Neural cell (in vitro differentiated cells): ENCODE results near the gene NRXN2. TPM values are rescaled to one million over a fixed set of nuclear protein-coding genes. Genes with fewer than 3 reads are reported as not detected.

ENCODE experiments used
- H2AFZ ChIP-seq: fragments of 200-600, 300-800 bp; sonication (generic), shearing (Covaris generic); 2 replicates; pipeline ENCODE4 v1.6.0; 2014; ENCODE audit warnings: low read depth, mild to moderate bottlenecking, antibody characterized with exemption, low read length, moderate library complexity
- H3F3A ChIP-seq: fragments of 200-600 bp; shearing (Covaris generic); 2 replicates; pipeline ENCODE4 v1.6.1; 2016; ENCODE audit warnings: mild to moderate bottlenecking, moderate library complexity, mixed read lengths, antibody characterized with exemption, low read length; ENCODE audit not compliant: insufficient read depth, poor library complexity, severe bottlenecking
- H3K27ac ChIP-seq: fragments of 200-600, 300-800 bp; sonication (generic), shearing (Covaris generic); 2 replicates; pipeline ENCODE4 v1.5.1; 2014; ENCODE audit warnings: mild to moderate bottlenecking, low read length, moderate library complexity
- H3K27me3 ChIP-seq: fragments of 300-800, 200-600 bp; sonication (generic), shearing (Covaris generic); 2 replicates; pipeline ENCODE4 v1.6.0; 2014; ENCODE audit warnings: mild to moderate bottlenecking, low read depth, low read length, moderate library complexity; ENCODE audit not compliant: insufficient read depth
- H3K36me3 ChIP-seq: fragments of 300-800, 200-600 bp; sonication (generic), shearing (Covaris generic); 2 replicates; pipeline ENCODE4 v1.5.1; 2014; ENCODE audit warnings: mild to moderate bottlenecking, antibody characterized with exemption, low read length, moderate library complexity; ENCODE audit not compliant: insufficient read depth
- H3K4me2 ChIP-seq: fragments of 300-800, 200-600 bp; sonication (generic), shearing (Covaris generic); 2 replicates; pipeline ENCODE4 v1.6.0; 2014; ENCODE audit warnings: mild to moderate bottlenecking, low read length
- H3K4me3 ChIP-seq: fragments of 300-800, 200-600 bp; sonication (generic), shearing (Covaris generic); 2 replicates; pipeline ENCODE4 v1.5.1; 2014; ENCODE audit warnings: mild to moderate bottlenecking, low read length, moderate library complexity
- H3K79me2 ChIP-seq: fragments of 200-600 bp; shearing (Covaris generic); replicated peaks from 2 replicates; pipeline ENCODE4 v1.6.0; 2014; ENCODE audit warnings: mild to moderate bottlenecking, low read length, moderate library complexity; ENCODE audit not compliant: insufficient read depth
- H3K9ac ChIP-seq: fragments of 300-800, 200-600 bp; sonication (generic), shearing (Covaris generic); 2 replicates; pipeline ENCODE4 v1.6.1; 2016; ENCODE audit warnings: mild to moderate bottlenecking, low read length, mixed read lengths
- H3K9me2 ChIP-seq: fragments of 200-600 bp; shearing (Covaris generic); 2 replicates; pipeline ENCODE4 v1.6.1; 2016; ENCODE audit warnings: mild to moderate bottlenecking, low read length, mixed read lengths; ENCODE audit not compliant: insufficient read depth
- H3K9me3 ChIP-seq: fragments of 200-600, 300-800 bp; sonication (generic), shearing (Covaris generic); 2 replicates; pipeline ENCODE4 v1.6.1; 2016; ENCODE audit warnings: mild to moderate bottlenecking, mixed run types, low read length, moderate library complexity, mixed read lengths
- H4K20me1 ChIP-seq: fragments of 200-600 bp; shearing (Covaris generic); 2 replicates; pipeline ENCODE4 v1.6.1; 2016; ENCODE audit warnings: mild to moderate bottlenecking, mixed run types; ENCODE audit not compliant: insufficient read depth
- EP300 ChIP-seq: fragments of 450-650 bp; conservative IDR thresholded peaks from 2 replicates; pipeline ENCODE4 v1.6.1; 2014; ENCODE audit warnings: antibody characterized with exemption, mild to moderate bottlenecking, moderate library complexity; ENCODE audit not compliant: poor library complexity, severe bottlenecking
- EZH2 ChIP-seq: fragments of 200-600, 300-800 bp; shearing (Covaris generic), sonication (generic); IDR thresholded peaks from 2 replicates; pipeline ENCODE4 v1.6.1; 2014; ENCODE audit warnings: antibody characterized with exemption, low read length, borderline replicate concordance, mild to moderate bottlenecking; ENCODE audit not compliant: insufficient read depth, poor library complexity, severe bottlenecking
- MXI1 ChIP-seq: fragments of 450-650 bp; conservative IDR thresholded peaks from 2 replicates; pipeline ENCODE4 v1.6.1; 2014; ENCODE audit warnings: antibody characterized with exemption, mild to moderate bottlenecking; ENCODE audit not compliant: poor library complexity, severe bottlenecking
- POLR2AphosphoS5 ChIP-seq: IDR thresholded peaks from 2 replicates; pipeline ENCODE4 v1.6.1; 2012
- RAD21 ChIP-seq: fragments of 450-650 bp; conservative IDR thresholded peaks from 2 replicates; pipeline ENCODE4 v1.6.1; 2014; ENCODE audit warnings: antibody characterized with exemption, mild to moderate bottlenecking, moderate library complexity
- SMC3 ChIP-seq: fragments of 450-650 bp; conservative IDR thresholded peaks from 2 replicates; pipeline ENCODE4 v1.6.1; 2014; ENCODE audit warnings: antibody characterized with exemption, mild to moderate bottlenecking, moderate library complexity; ENCODE audit not compliant: poor library complexity
- TAF1 ChIP-seq: IDR thresholded peaks from 2 replicates; pipeline ENCODE4 v1.6.1; 2012; ENCODE audit warnings: low read depth
- polyA plus RNA-seq: library from polyadenylated mRNA; depleted of rRNA; stranded (reverse); fragments of >200 nt; gene quantifications from 2 replicates; pipeline ENCODE4 v1.2.3, GENCODE V29; 2014
- TF ChIP-seq, protein P1 (sequence below): fragments of 450-650 bp; IDR thresholded peaks from 2 replicates; pipeline ENCODE4 v1.5.1; 2014; ENCODE audit warnings: antibody characterized with exemption, mild to moderate bottlenecking, moderate library complexity; ENCODE audit not compliant: poor library complexity, severe bottlenecking
- TF ChIP-seq, protein P2 (sequence below): IDR thresholded peaks from 2 replicates; pipeline ENCODE4 v1.6.1; 2012; ENCODE audit warnings: borderline replicate concordance

NRXN2 gene
- polyA plus RNA-seq, 1 donor from 2014 or later = 68.0 TPM

DNA sequence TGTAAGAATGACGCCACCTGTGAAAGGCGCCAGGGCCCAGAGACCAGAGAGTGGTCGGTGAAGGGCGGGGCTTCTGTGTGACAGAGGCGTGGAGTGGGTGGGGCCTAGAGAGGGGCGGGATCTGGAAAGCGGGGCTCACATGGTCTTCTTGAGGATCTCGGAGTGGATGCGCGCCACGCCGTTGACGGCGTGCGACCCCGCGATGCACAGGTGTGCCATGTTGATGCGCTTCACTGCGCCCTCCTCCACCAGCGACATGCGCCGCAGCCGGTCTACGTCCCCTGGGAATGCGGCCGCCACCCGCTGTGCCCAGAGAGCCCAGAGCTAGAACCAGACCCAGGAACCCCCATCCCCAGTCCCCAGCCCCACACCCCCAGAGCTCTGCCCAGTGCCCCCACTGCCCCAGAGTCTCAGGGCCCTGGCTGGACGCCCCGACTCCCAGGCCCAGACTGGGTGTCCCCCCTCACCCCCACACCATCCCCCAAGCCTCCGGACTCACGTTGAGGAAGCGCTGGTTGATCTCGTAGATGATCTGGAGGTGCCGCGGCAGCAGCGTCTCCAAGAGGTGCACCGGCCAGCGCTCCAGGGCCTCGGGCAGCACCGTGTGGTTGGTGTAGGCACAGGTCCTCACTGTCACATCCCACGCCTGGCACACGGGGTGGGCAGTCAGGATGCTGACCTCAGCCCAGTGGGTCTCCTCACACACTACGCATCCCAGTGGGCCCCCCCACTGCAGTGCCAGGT lies 30.6 kb upstream of the NRXN2 start:
- Histone ChIP-seq H3F3A (no peaks in the 10 kb centered on the region), H2AFZ (no peak overlapping the region), H3K9me2 (no peaks in the 10 kb centered on the region), H4K20me1 (no peaks in the 10 kb centered on the region), H3K27ac (no peak overlapping the region), H3K4me2 (no peak overlapping the region), H3K9me3 (no peaks in the 10 kb centered on the region), H3K9ac (no peak overlapping the region), H3K4me3 (no peak overlapping the region), H3K79me2 (no peaks in the 10 kb centered on the region), H3K27me3 (no peaks in the 10 kb centered on the region), H3K36me3 (no peaks in the 10 kb centered on the region)
- TF ChIP-seq EZH2 (no peak), TAF1 (no peak), EP300 (no peak), MXI1 (no peak), SMC3 (no peak), POLR2AphosphoS5 (no peak)
- TF ChIP-seq, protein P1, sequence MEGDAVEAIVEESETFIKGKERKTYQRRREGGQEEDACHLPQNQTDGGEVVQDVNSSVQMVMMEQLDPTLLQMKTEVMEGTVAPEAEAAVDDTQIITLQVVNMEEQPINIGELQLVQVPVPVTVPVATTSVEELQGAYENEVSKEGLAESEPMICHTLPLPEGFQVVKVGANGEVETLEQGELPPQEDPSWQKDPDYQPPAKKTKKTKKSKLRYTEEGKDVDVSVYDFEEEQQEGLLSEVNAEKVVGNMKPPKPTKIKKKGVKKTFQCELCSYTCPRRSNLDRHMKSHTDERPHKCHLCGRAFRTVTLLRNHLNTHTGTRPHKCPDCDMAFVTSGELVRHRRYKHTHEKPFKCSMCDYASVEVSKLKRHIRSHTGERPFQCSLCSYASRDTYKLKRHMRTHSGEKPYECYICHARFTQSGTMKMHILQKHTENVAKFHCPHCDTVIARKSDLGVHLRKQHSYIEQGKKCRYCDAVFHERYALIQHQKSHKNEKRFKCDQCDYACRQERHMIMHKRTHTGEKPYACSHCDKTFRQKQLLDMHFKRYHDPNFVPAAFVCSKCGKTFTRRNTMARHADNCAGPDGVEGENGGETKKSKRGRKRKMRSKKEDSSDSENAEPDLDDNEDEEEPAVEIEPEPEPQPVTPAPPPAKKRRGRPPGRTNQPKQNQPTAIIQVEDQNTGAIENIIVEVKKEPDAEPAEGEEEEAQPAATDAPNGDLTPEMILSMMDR = no peak
- TF ChIP-seq, protein P2, sequence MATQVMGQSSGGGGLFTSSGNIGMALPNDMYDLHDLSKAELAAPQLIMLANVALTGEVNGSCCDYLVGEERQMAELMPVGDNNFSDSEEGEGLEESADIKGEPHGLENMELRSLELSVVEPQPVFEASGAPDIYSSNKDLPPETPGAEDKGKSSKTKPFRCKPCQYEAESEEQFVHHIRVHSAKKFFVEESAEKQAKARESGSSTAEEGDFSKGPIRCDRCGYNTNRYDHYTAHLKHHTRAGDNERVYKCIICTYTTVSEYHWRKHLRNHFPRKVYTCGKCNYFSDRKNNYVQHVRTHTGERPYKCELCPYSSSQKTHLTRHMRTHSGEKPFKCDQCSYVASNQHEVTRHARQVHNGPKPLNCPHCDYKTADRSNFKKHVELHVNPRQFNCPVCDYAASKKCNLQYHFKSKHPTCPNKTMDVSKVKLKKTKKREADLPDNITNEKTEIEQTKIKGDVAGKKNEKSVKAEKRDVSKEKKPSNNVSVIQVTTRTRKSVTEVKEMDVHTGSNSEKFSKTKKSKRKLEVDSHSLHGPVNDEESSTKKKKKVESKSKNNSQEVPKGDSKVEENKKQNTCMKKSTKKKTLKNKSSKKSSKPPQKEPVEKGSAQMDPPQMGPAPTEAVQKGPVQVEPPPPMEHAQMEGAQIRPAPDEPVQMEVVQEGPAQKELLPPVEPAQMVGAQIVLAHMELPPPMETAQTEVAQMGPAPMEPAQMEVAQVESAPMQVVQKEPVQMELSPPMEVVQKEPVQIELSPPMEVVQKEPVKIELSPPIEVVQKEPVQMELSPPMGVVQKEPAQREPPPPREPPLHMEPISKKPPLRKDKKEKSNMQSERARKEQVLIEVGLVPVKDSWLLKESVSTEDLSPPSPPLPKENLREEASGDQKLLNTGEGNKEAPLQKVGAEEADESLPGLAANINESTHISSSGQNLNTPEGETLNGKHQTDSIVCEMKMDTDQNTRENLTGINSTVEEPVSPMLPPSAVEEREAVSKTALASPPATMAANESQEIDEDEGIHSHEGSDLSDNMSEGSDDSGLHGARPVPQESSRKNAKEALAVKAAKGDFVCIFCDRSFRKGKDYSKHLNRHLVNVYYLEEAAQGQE = no peak

DNA sequence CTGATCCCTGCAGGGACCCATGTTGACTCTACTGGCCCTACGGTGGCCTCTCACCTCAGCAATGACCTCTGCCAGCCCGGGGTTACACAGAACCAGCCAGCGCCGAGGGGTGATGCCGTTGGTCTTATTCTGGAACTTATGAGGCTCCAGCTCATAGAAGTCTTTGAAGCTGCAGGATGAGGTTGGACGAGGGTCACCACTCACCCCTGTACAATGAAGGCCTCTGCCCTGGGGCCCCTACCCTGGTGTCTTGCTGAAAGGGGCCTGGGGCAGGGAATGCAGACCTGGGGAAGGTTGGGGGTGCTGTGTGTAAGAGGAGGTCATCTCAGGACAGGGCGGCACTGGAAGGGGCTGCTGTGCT lies 30.0 kb upstream of the NRXN2 start:
- TF ChIP-seq RAD21 (no peak), POLR2AphosphoS5 (no peak), TAF1 (no peak), SMC3 (no peak), EZH2 (no peak), MXI1 (no peak), EP300 (no peak)
- TF ChIP-seq, protein P1 = no peak
- TF ChIP-seq, protein P2 = no peak
- no peak overlapping the region for H3K27ac ChIP-seq
- no peaks in the 10 kb centered on the region for H3K79me2 ChIP-seq
- H3K27me3 ChIP-seq = no peaks in the 10 kb centered on the region
- H3K36me3 ChIP-seq = no peaks in the 10 kb centered on the region
- no peaks in the 10 kb centered on the region for H4K20me1 ChIP-seq
- no peak overlapping the region for H3K4me3 ChIP-seq
- no peak overlapping the region for H3K9ac ChIP-seq
- H3K9me3 ChIP-seq = no peaks in the 10 kb centered on the region
- no peaks in the 10 kb centered on the region for H3F3A ChIP-seq
- no peak overlapping the region for H3K4me2 ChIP-seq
- H2AFZ ChIP-seq = no peak overlapping the region
- no peaks in the 10 kb centered on the region for H3K9me2 ChIP-seq
